Hepatocyte (in vitro differentiated cells): ENCODE results near the gene CMTR1.

Experiments
- CTCF ChIP-seq: fragments of 200-600 bp; sonication (generic); IDR thresholded peaks from 2 replicates; pipeline ENCODE4 v1.5.1; 2016; ENCODE audit warnings: antibody characterized with exemption, mild to moderate bottlenecking; ENCODE audit not compliant: poor library complexity
- EZH2phosphoT487 ChIP-seq: fragments of 200-600 bp; sonication (generic); IDR thresholded peaks from one replicate; pipeline ENCODE4 v1.6.1; 2018; ENCODE audit warnings: antibody characterized with exemption, mild to moderate bottlenecking, low read depth, moderate library complexity; ENCODE audit not compliant: unreplicated experiment, severe bottlenecking

- TF ChIP-seq CTCF: no peak
- TF ChIP-seq EZH2phosphoT487: no peak
These were observed 15.6 kb upstream of the CMTR1 start for GRCh38 chr6:37417393-37417792.
